ENCODE results near the gene GRPR. TPM values are rescaled to one million over a fixed set of nuclear protein-coding genes. Genes with fewer than 3 reads are reported as not detected.

Gene GRPR
- total RNA-seq, 4 donors from 2014 or later, result not detected

DNA sequence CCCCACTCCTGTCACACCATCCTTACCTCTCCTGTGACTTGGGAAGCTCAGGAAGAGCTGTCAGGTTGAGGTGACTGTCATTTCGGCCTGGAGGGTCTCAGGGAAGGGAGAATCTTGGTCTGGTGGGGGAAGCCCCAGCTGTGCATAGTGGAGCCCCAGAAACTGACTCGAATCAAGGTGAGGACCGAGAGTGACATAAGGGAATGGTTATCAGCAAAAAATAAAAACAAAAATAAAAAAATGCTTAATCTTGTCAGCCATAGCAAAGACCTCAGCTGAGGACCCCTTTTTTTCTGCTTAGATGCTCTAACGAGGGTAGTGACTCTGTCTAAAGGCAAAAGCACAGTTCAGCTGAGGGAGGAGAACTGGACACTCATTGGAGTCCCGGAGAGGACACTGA, 43.8 kb downstream of the GRPR start, which contains the start of gene MAGEB17:
Gene MAGEB17, plus strand, starts transcription at position 301 of the 400 bp plus-strand sequence. CDS start 2,902 bp downstream, outside the sequence.
- DNase-seq, result no peak
- Histone ChIP-seq H3K4me3 (no peak within 1 kb of the TSS), H3K27me3 (no peaks in the 10 kb centered on the region), H3K27ac (no peak within 1 kb of the TSS), H3K4me1 (no peaks in the 10 kb centered on the region), H3K36me3 (no peaks in the 10 kb centered on the region), H3K9me3 (no peaks in the 10 kb centered on the region)
- TF ChIP-seq, protein P1, sequence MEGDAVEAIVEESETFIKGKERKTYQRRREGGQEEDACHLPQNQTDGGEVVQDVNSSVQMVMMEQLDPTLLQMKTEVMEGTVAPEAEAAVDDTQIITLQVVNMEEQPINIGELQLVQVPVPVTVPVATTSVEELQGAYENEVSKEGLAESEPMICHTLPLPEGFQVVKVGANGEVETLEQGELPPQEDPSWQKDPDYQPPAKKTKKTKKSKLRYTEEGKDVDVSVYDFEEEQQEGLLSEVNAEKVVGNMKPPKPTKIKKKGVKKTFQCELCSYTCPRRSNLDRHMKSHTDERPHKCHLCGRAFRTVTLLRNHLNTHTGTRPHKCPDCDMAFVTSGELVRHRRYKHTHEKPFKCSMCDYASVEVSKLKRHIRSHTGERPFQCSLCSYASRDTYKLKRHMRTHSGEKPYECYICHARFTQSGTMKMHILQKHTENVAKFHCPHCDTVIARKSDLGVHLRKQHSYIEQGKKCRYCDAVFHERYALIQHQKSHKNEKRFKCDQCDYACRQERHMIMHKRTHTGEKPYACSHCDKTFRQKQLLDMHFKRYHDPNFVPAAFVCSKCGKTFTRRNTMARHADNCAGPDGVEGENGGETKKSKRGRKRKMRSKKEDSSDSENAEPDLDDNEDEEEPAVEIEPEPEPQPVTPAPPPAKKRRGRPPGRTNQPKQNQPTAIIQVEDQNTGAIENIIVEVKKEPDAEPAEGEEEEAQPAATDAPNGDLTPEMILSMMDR (IDR thresholded peaks at IDR 0.05), result no peak
- no peak for TF ChIP-seq POLR2A (IDR thresholded peaks at IDR 0.05)

DNA sequence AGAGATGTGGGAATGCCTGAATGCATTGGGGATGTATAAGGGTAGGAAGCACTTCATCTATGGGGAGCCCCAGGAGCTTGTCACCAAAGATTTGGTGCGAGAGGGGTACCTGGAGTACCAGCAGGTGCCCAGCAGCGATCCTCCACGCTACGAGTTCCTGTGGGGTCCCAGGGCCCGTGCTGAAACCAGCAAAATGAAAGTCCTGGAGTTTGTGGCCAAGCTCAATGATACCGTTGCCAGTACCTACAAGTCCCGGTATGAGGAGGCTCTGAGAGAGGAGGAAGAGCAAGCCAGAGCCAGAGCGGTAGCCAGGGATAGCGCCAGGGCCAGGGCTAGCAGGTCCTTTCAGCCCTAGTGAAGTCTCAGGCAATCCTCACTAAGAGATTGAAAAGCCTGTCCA, 47.7 kb downstream of the GRPR start:
- no peaks in the 10 kb centered on the region for H3K36me3 ChIP-seq
- no peaks in the 10 kb centered on the region for H3K27me3 ChIP-seq
- H3K9me3 ChIP-seq, result no peaks in the 10 kb centered on the region
- no peak overlapping the region for H3K27ac ChIP-seq
- no peak overlapping the region for H3K4me3 ChIP-seq
- TF ChIP-seq, protein P1 (IDR thresholded peaks at IDR 0.05), result no peak
- no peak for TF ChIP-seq POLR2A (IDR thresholded peaks at IDR 0.05)
- no peak for DNase-seq
- H3K4me1 ChIP-seq, result no peaks in the 10 kb centered on the region

DNA sequence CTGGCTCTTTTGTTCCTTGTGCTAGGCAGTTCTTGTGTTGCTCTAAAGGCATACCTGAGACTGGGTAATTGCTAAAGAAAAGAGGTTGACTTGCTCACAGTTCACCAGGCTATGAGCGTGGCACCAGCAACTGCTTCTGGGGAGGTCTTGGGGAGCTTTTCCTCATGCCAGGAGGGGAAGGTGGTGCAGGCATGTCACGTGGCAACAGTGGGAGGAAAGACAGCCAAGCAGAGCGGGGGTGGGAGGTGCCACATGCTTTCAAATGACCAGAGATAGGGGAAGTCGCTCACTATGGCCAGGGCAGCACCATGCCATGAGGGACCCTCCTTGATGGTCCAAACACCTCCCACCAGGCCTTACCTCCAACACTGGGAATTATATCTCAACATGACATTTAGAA, 48.6 kb downstream of the GRPR start:
- Histone ChIP-seq H3K27me3 (no peaks in the 10 kb centered on the region), H3K36me3 (no peaks in the 10 kb centered on the region), H3K9me3 (no peaks in the 10 kb centered on the region), H3K4me1 (no peaks in the 10 kb centered on the region), H3K4me3 (no peak overlapping the region), H3K27ac (no peak overlapping the region)
- DNase-seq, result no peak
- TF ChIP-seq, protein P1 (IDR thresholded peaks at IDR 0.05), result no peak
- TF ChIP-seq POLR2A (IDR thresholded peaks at IDR 0.05), result no peak

DNA sequence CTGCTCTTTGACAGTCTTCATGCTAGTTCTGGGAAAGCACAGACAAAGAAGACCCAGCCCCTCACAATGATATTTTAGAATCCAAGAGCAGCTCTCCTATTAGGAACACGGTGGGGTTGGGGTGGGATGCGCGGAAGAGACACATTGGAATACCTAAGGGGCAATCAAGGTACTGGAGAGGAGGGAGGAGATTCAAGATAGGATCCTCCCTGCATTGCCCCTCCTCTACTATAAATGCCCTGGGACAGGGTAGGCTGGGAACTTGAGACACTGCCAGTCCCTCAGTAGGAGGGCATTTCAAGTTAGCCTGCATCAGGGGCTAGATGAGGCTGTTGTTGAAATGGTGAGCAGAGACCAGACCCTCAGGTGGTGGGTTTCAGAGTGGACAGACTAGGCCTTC, 49.0 kb downstream of the GRPR start:
- no peak for DNase-seq

DNA sequence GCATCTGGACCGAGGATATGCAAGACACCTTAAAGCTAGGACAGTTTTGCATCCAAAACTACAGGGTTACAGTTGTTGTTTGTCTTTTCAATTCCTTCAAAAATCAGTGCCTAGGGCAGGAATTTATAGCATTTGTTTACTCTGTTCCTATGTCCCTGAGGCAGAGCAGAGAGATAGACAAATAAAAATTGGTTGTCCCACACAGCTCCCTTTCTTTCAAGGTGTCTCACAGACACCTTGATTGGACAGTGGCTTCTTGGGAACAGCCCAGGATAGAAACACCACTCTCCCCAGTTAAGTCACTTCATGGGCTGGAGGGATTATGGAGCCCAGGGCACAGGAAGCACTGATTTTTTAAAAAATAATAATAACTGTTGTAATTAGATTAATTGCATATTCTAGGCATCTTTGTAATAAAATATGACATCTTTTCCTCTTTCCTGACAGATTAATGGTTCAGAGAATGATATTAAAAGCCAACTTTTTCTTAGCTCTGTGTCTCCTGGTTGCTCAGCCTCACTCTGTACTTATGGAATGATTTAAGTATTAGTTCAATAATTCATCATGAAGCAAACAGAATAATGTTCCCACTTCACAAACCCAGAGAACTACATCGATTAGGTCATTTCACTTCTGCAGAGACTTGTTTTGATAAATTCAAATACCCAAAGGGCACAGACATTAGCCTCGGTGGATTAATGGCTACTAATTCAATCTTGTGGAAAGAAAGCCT, 52.1 kb downstream of the GRPR start:
- TF ChIP-seq POLR2A (IDR thresholded peaks at IDR 0.05), result no peak
- TF ChIP-seq, protein P1 (IDR thresholded peaks at IDR 0.05), result no peak
- Histone ChIP-seq H3K36me3 (no peaks in the 10 kb centered on the region), H3K27ac (no peak overlapping the region), H3K4me1 (no peaks in the 10 kb centered on the region), H3K9me3 (no peaks in the 10 kb centered on the region), H3K4me3 (no peak overlapping the region), H3K27me3 (no peaks in the 10 kb centered on the region)
- DNase-seq, result no peak

More for the DNA sequence above, 49.0 kb downstream of the GRPR start:
- Histone ChIP-seq H3K27me3 (no peaks in the 10 kb centered on the region), H3K4me1 (no peaks in the 10 kb centered on the region), H3K9me3 (no peaks in the 10 kb centered on the region), H3K36me3 (no peaks in the 10 kb centered on the region), H3K4me3 (no peak overlapping the region), H3K27ac (no peak overlapping the region)
- TF ChIP-seq, protein P1 (IDR thresholded peaks at IDR 0.05), result no peak
- no peak for TF ChIP-seq POLR2A (IDR thresholded peaks at IDR 0.05)

Data from Peyer's patch (tissue), 4 donors.